Loucy (cell line): ENCODE data around the gene GIGYF2.

ENCODE experiments used
- H2AFZ ChIP-seq: fragments of 200-600 bp; sonication (generic); 2 replicates; pipeline ENCODE4 v1.6.0; 2016; ENCODE audit warnings: antibody characterized with exemption, mild to moderate bottlenecking, low read length, moderate library complexity
- H3F3A ChIP-seq: fragments of 200-600 bp; 2 replicates; pipeline ENCODE4 v1.6.0; 2016; ENCODE audit warnings: antibody characterized with exemption, low read depth, mild to moderate bottlenecking
- H3K27me3 ChIP-seq: fragments of 200-600 bp; sonication (generic); 2 replicates; pipeline ENCODE4 v1.6.1; 2014; ENCODE audit warnings: low read length, mild to moderate bottlenecking; ENCODE audit not compliant: insufficient read depth, poor library complexity, severe bottlenecking
- H3K36me3 ChIP-seq: fragments of 200-600 bp; sonication (generic); 2 replicates; pipeline ENCODE4 v1.6.1; 2016; ENCODE audit warnings: low read length; ENCODE audit not compliant: insufficient read depth
- H3K4me1 ChIP-seq: fragments of 200-600 bp; sonication (generic); 2 replicates; pipeline ENCODE4 v1.5.1; 2014; ENCODE audit warnings: low read length, mild to moderate bottlenecking; ENCODE audit not compliant: insufficient read depth, poor library complexity, severe bottlenecking
- H3K4me2 ChIP-seq: fragments of 200-600 bp; sonication (generic); 2 replicates; pipeline ENCODE4 v1.6.0; 2014; ENCODE audit warnings: antibody characterized with exemption, low read length, low read depth, mild to moderate bottlenecking; ENCODE audit not compliant: poor library complexity, severe bottlenecking
- H3K4me3 ChIP-seq: fragments of 200-600 bp; sonication (generic); 2 replicates; pipeline ENCODE4 v1.5.1; 2014; ENCODE audit warnings: low read length, mild to moderate bottlenecking, mixed read lengths; ENCODE audit not compliant: poor library complexity, severe bottlenecking
- H3K79me2 ChIP-seq: fragments of 200-600 bp; sonication (generic); 2 replicates; pipeline ENCODE4 v1.6.1; 2014; ENCODE audit warnings: low read length; ENCODE audit not compliant: insufficient read depth
- H3K9ac ChIP-seq: fragments of 200-600 bp; sonication (generic); 2 replicates; pipeline ENCODE4 v1.6.0; 2014; ENCODE audit warnings: mild to moderate bottlenecking, low read depth, low read length, moderate library complexity; ENCODE audit not compliant: poor library complexity, severe bottlenecking
- H3K9me2 ChIP-seq: fragments of 200-600 bp; sonication (generic); replicated peaks from 2 replicates; pipeline ENCODE4 v1.6.1; 2016; ENCODE audit warnings: low read depth, low read length, mixed read lengths
- H3K9me3 ChIP-seq: fragments of 200-600 bp; sonication (generic); 2 replicates; pipeline ENCODE4 v1.6.1; 2014; ENCODE audit warnings: mild to moderate bottlenecking, antibody characterized with exemption, low read length, low read depth; ENCODE audit not compliant: insufficient read depth
- H4K20me1 ChIP-seq: fragments of 200-600 bp; sonication (generic); 2 replicates; pipeline ENCODE4 v1.6.0; 2014; ENCODE audit warnings: antibody characterized with exemption, low read length, mild to moderate bottlenecking; ENCODE audit not compliant: insufficient read depth, poor library complexity, severe bottlenecking
- EZH2phosphoT487 ChIP-seq: fragments of 200-600 bp; IDR thresholded peaks from 2 replicates; pipeline ENCODE4 v1.6.1; 2018; ENCODE audit warnings: antibody characterized with exemption, mild to moderate bottlenecking, moderate library complexity, borderline replicate concordance
- TF ChIP-seq, protein P1 (sequence below): fragments of 200-600 bp; sonication (generic); conservative IDR thresholded peaks from 2 replicates; pipeline ENCODE4 v1.5.1; 2014; ENCODE audit warnings: mild to moderate bottlenecking, antibody characterized with exemption, low read length

The GIGYF2 gene

DNA sequence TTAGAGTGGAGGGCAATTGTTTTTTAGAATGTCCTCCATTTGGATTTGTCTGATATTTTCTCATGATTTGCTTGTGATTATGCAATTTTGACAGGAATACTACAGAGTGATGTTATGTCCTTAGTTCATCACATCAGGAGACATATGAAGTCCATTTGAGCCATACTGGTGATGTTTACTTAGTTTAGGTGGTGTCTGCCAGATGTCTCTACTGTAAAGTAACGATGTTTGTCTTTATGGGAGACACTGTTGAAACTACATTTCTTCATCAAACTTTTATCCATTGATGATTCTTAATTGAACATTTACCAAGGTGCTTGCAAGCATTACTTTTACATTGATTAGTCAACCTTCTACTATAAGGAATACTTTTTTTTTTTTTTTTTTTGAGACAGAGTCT, 168.0 kb downstream of the GIGYF2 start:
- Histone ChIP-seq H3K9ac (no peak overlapping the region), H3K4me2 (no peak overlapping the region), H3K36me3 (no peaks in the 10 kb centered on the region), H3F3A (no peaks in the 10 kb centered on the region), H3K4me1 (no peaks in the 10 kb centered on the region), H2AFZ (no peak overlapping the region), H3K27me3 (no peaks in the 10 kb centered on the region), H3K9me3 (no peaks in the 10 kb centered on the region), H4K20me1 (no peaks in the 10 kb centered on the region), H3K4me3 (no peak overlapping the region), H3K9me2 (no peaks in the 10 kb centered on the region), H3K79me2 (no peaks in the 10 kb centered on the region)
- no peak for TF ChIP-seq EZH2phosphoT487
- TF ChIP-seq, protein P1, sequence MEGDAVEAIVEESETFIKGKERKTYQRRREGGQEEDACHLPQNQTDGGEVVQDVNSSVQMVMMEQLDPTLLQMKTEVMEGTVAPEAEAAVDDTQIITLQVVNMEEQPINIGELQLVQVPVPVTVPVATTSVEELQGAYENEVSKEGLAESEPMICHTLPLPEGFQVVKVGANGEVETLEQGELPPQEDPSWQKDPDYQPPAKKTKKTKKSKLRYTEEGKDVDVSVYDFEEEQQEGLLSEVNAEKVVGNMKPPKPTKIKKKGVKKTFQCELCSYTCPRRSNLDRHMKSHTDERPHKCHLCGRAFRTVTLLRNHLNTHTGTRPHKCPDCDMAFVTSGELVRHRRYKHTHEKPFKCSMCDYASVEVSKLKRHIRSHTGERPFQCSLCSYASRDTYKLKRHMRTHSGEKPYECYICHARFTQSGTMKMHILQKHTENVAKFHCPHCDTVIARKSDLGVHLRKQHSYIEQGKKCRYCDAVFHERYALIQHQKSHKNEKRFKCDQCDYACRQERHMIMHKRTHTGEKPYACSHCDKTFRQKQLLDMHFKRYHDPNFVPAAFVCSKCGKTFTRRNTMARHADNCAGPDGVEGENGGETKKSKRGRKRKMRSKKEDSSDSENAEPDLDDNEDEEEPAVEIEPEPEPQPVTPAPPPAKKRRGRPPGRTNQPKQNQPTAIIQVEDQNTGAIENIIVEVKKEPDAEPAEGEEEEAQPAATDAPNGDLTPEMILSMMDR: no peak

DNA sequence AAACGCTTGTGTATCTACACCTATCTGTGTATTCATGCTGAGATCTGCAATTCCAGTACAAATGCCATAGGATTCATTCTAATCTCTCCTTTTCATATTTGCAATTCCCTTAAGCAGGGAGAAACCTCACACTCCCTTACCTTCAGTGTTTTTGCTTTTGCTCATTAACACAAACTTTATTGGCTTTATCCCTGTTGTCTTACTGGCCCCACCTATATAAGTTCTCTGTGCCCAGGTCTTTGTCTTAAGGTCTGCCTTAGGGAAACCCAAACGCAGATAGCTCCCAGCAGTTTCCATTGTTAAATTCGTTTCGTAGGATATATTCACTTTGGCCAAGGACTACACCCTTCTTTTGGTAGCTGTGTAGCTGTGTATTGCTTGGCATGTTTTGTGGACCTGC, 169.0 kb downstream of the GIGYF2 start:
- Histone ChIP-seq H3K4me1 (no peaks in the 10 kb centered on the region), H3K36me3 (no peaks in the 10 kb centered on the region), H2AFZ (no peak overlapping the region), H3K4me2 (no peak overlapping the region), H4K20me1 (no peaks in the 10 kb centered on the region), H3K4me3 (no peak overlapping the region), H3K9ac (no peak overlapping the region), H3K79me2 (no peaks in the 10 kb centered on the region), H3K27me3 (no peaks in the 10 kb centered on the region), H3K9me2 (no peaks in the 10 kb centered on the region), H3K9me3 (no peaks in the 10 kb centered on the region), H3F3A (no peaks in the 10 kb centered on the region)
- no peak for TF ChIP-seq EZH2phosphoT487
- TF ChIP-seq, protein P1: no peak

DNA sequence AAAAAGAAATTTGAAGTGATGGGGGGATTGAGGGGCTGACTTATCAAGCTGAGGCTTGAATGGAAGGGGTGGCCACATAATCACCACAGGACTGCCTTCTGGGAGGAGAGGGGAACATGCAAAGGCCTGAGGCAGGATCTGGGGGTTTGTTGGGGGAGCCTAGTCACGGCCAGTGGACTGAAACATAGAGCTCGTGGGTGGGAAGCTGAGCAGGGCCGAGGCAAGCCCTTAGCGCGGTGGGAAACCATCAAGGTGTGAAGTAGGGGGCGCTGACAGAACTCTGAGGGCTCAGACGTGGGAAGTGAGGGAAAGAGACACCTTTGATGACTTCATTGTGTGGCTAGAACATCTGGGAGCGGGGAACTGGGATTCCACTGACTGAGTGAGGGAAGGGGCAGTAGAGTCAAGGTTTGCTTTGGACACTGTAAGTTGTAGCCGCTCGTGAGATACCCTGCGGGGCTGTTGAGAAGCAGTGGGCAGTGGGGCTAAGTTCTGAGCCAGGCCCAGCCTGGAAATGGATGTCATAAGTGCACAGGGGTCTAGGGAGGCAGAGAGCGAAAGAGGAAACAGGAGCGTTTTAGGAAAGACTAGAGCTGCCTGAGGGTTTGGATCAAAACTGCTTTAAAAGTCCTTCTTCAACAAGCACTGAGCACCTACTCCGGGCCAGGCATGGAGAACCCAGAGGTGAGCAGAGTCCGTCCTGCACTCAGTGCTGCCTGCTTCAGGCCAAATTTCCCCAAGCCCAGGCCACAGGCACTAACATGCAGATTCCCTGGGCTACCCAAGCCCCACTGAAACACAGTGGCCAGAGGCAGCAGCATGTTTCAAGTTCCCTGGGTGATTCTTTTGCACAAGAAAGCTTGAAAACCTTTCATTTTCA, 172.2 kb downstream of the GIGYF2 start:
- H3K4me3 ChIP-seq: no peak overlapping the region
- H3K4me2 ChIP-seq: no peak overlapping the region
- no peaks in the 10 kb centered on the region for H3K79me2 ChIP-seq
- no peaks in the 10 kb centered on the region for H3K9me3 ChIP-seq
- H3K4me1 ChIP-seq: no peaks in the 10 kb centered on the region
- H4K20me1 ChIP-seq: no peaks in the 10 kb centered on the region
- H3K9me2 ChIP-seq: no peaks in the 10 kb centered on the region
- no peaks in the 10 kb centered on the region for H3K36me3 ChIP-seq
- no peak overlapping the region for H2AFZ ChIP-seq
- H3K27me3 ChIP-seq: no peaks in the 10 kb centered on the region
- no peak for TF ChIP-seq EZH2phosphoT487
- TF ChIP-seq, protein P1: no peak
- H3F3A ChIP-seq: no peaks in the 10 kb centered on the region
- H3K9ac ChIP-seq: no peak overlapping the region
